Peyer's patch (tissue), 4 donors: ENCODE data around the gene MLLT11. TPM values are rescaled to one million over a fixed set of nuclear protein-coding genes. Genes with fewer than 3 reads are reported as not detected.

Experiments
- DNase-seq, 3 donors: peaks; one replicate each; pipeline ENCODE4 v3.0.0-alpha.2; 2017 to 2019
- H3K27ac ChIP-seq, 4 donors: fragments of 200-600 bp; sonication (generic); one replicate each; pipeline ENCODE4 v1.5.1; 2016 to 2019
- H3K27me3 ChIP-seq, 2 donors: fragments of 200-600 bp; sonication (generic); one replicate each; pipeline ENCODE4 v1.5.1; 2019
- H3K36me3 ChIP-seq, 3 donors: fragments of 200-600 bp; sonication (generic); one replicate each; pipeline ENCODE4 v1.5.1; 2016 to 2019
- H3K4me1 ChIP-seq, 4 donors: fragments of 200-600 bp; sonication (generic); one replicate each; pipeline ENCODE4 v1.5.1; 2016 to 2019
- H3K4me3 ChIP-seq, 4 donors: fragments of 200-600 bp; sonication (generic); 1 replicate in 3 of 4; 2 replicates in 1 of 4; pipeline ENCODE4 v1.5.1; 2016 to 2019; ENCODE audit warnings: mild to moderate bottlenecking in 1 of 4
- H3K9me3 ChIP-seq, 4 donors: fragments of 200-600 bp; sonication (generic); one replicate each; pipeline ENCODE4 v1.5.1; 2016 to 2019; ENCODE audit warnings: mild to moderate bottlenecking in 1 of 4
- POLR2A ChIP-seq, 2 donors: fragments of 450-650 bp; IDR thresholded peaks; one replicate each; pipeline ENCODE4 v1.5.1; 2017; ENCODE audit warnings: antibody characterized with exemption in 2 of 2, mild to moderate bottlenecking in 2 of 2, moderate library complexity in 2 of 2
- total RNA-seq, 4 donors: library from RNA; depleted of rRNA; stranded (reverse); fragments of >200 nt; gene quantifications; one replicate each; pipeline ENCODE4 v1.1.0, GENCODE V29; 2016
- TF ChIP-seq, protein P1 (sequence below), 6 experiments: fragments of 450-650 bp in 4 of 6; fragments of 200-600 bp in 2 of 6; sonication (generic) in 1 of 6; IDR thresholded peaks; one replicate each; pipeline ENCODE4 v1.5.1; 2017 to 2019; ENCODE audit warnings: antibody characterized with exemption in 6 of 6, mild to moderate bottlenecking in 3 of 6, moderate library complexity in 1 of 6

Gene MLLT11
- total RNA-seq, 4 donors from 2014 or later: 0.27 to 0.95 TPM; not detected in 2

DNA sequence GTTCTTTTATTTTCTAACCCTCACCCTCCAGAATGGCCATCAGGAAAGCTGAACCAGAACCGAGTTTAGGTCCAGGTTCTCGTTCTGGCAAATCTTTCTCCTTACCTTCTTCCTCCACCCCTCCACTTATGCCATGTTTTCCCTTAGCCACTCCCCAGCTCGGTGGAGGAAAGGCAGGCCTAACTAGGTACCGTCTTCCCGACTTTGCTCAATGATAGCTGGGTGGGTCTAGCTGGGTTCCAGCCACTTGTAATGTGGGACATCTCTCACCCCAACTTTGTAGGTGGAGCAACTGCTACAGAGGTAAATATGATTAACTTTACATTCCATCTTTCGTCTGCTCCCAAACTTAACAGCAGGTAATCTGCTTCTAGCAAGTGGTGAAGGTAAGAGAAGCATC is 23.2 kb upstream of the MLLT11 start:
- TF ChIP-seq, protein P1, sequence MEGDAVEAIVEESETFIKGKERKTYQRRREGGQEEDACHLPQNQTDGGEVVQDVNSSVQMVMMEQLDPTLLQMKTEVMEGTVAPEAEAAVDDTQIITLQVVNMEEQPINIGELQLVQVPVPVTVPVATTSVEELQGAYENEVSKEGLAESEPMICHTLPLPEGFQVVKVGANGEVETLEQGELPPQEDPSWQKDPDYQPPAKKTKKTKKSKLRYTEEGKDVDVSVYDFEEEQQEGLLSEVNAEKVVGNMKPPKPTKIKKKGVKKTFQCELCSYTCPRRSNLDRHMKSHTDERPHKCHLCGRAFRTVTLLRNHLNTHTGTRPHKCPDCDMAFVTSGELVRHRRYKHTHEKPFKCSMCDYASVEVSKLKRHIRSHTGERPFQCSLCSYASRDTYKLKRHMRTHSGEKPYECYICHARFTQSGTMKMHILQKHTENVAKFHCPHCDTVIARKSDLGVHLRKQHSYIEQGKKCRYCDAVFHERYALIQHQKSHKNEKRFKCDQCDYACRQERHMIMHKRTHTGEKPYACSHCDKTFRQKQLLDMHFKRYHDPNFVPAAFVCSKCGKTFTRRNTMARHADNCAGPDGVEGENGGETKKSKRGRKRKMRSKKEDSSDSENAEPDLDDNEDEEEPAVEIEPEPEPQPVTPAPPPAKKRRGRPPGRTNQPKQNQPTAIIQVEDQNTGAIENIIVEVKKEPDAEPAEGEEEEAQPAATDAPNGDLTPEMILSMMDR (IDR thresholded peaks at IDR 0.05): no peak
- no peaks in the 10 kb centered on the region for H3K27me3 ChIP-seq
- no peak overlapping the region for H3K27ac ChIP-seq
- H3K4me3 ChIP-seq: no peak overlapping the region
- peaks cover 0 to 16% (median 0%) of the 10 kb centered on the region in 3 donors for H3K36me3 ChIP-seq
- no peaks in the 10 kb centered on the region for H3K4me1 ChIP-seq
- H3K9me3 ChIP-seq: no peaks in the 10 kb centered on the region
- no peak for DNase-seq

DNA sequence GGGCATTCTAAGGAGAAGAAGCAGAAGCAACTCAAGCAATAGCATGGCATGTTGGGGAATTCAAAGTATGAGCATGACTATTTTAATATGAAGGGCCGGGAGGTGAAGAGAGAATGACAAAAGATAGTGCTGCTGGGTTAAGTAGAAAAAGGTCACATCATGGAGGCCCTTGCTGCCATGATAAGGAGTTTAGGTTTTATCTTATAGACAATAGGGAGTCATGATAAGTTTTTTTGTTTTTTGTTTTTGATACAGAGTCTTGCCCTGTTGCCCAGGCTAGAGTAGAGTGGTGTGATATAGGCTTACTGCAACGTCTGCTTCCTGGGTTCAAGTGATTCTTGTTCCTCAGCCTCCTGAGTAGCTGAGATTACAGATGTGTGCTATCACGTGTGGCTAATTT is 20.7 kb upstream of the MLLT11 start:
- no peak for DNase-seq
- Histone ChIP-seq H3K4me1 (no peaks in the 10 kb centered on the region), H3K4me3 (no peak overlapping the region), H3K27ac (no peak overlapping the region), H3K27me3 (no peaks in the 10 kb centered on the region), H3K36me3 (peaks cover 0 to 3% (median 0%) of the 10 kb centered on the region in 3 donors), H3K9me3 (no peaks in the 10 kb centered on the region)
- no peak for TF ChIP-seq POLR2A (IDR thresholded peaks at IDR 0.05)
- TF ChIP-seq, protein P1 (IDR thresholded peaks at IDR 0.05): no peak

DNA sequence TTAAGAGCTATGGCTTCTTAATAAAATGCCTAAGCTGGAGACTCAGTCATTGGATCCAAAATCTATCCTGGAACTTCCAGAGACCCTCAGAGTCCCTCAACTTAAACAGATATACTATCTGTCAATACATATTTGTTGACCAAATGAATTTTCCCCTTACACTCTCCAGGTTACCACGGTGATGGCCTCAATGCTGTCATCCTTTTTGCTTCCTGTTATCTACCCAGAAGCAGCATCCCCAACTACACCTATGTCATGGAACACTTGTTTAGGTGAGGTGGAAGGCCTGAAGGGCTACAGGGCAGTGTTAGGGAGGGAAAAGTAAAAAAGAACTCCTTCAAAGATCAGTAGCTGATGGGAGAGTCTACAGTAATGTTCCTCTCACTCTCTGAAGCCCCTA is 17.0 kb upstream of the MLLT11 start:
- Histone ChIP-seq H3K9me3 (no peaks in the 10 kb centered on the region), H3K4me1 (peaks cover 0 to 7% (median 2%) of the 10 kb centered on the region in 4 donors), H3K27ac (no peak overlapping the region), H3K36me3 (no peaks in the 10 kb centered on the region), H3K4me3 (no peak overlapping the region), H3K27me3 (no peaks in the 10 kb centered on the region)
- TF ChIP-seq, protein P1 (IDR thresholded peaks at IDR 0.05): no peak
- no peak for DNase-seq

DNA sequence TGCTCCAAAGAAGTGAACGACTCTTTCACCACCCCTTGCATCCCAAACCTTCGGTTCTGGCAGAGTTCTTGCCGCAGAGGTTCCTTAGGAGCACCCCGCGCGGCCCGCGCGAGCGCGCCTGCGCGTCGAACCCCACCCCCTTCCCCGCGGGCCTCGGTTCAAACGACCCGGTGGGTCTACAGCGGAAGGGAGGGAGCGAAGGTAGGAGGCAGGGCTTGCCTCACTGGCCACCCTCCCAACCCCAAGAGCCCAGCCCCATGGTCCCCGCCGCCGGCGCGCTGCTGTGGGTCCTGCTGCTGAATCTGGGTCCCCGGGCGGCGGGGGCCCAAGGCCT is 12.6 kb upstream of the MLLT11 start, which contains the start of gene C1orf56:
Gene C1orf56, plus strand, starts transcription at position 161 of the 334 bp plus-strand sequence. Its CDS starts 97 bp downstream, at position 258.
- Histone ChIP-seq H3K9me3 (no peaks in the 10 kb centered on the region), H3K36me3 (peaks cover 0 to 12% (median 0%) of the 10 kb centered on the region in 3 donors), H3K27ac (peak within 1 kb of the TSS; percentile 76 to 90 (median 82)), H3K27me3 (no peaks in the 10 kb centered on the region), H3K4me1 (peaks cover 0 to 18% (median 2%) of the 10 kb centered on the region in 4 donors), H3K4me3 (peak within 1 kb of the TSS; percentile 46 to 74 (median 66))
- peak; percentile 68 to 86 (median 71) for DNase-seq
- TF ChIP-seq, protein P1 (IDR thresholded peaks at IDR 0.05): peak in 1 of 6 experiments; percentile 2
- TF ChIP-seq POLR2A (IDR thresholded peaks at IDR 0.05): peak in 1 of 2 donors; percentile 38

DNA sequence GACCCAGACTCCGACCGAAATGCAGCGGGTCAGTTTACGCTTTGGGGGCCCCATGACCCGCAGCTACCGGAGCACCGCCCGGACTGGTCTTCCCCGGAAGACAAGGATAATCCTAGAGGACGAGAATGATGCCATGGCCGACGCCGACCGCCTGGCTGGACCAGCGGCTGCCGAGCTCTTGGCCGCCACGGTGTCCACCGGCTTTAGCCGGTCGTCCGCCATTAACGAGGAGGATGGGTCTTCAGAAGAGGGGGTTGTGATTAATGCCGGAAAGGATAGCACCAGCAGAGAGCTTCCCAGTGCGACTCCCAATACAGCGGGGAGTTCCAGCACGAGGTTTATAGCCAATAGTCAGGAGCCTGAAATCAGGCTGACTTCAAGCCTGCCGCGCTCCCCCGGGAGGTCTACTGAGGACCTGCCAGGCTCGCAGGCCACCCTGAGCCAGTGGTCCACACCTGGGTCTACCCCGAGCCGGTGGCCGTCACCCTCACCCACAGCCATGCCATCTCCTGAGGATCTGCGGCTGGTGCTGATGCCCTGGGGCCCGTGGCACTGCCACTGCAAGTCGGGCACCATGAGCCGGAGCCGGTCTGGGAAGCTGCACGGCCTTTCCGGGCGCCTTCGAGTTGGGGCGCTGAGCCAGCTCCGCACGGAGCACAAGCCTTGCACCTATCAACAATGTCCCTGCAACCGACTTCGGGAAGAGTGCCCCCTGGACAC is 12.1 kb upstream of the MLLT11 start:
- no peaks in the 10 kb centered on the region for H3K27me3 ChIP-seq
- H3K4me1 ChIP-seq: peaks cover 0 to 18% (median 2%) of the 10 kb centered on the region in 4 donors
- no peaks in the 10 kb centered on the region for H3K9me3 ChIP-seq
- peak overlapping the region; percentile 46 to 74 (median 66) for H3K4me3 ChIP-seq
- H3K36me3 ChIP-seq: peaks cover 0 to 17% (median 0%) of the 10 kb centered on the region in 3 donors
- TF ChIP-seq, protein P1 (IDR thresholded peaks at IDR 0.05): peak in 5 of 6 experiments; percentile 25 to 50 (median 47)
- peak in 1 of 2 donors; percentile 34 for TF ChIP-seq POLR2A (IDR thresholded peaks at IDR 0.05)
- peak; percentile 76 to 84 (median 77) for DNase-seq
- H3K27ac ChIP-seq: peak overlapping the region; percentile 76 to 90 (median 82)
